GM13977 (cell line): ENCODE results near the gene BRCA1.
"Not testable (repeated sequence)": the region's sequence is repeated elsewhere in the genome, so short reads cannot be mapped to it uniquely, and the experiment has no call there.

Experiments used
- DNase-seq: peaks from one replicate; pipeline ENCODE4 v3.0.0; 2012; ENCODE audit warnings: low spot score
- in situ Hi-C: fragments of 300-500 bp; cut with MboI; formaldehyde crosslinking; loops from one replicate; pipeline ENCODE4 v1.12.0; 2022; ENCODE audit warnings: low sequenced_read_pairs, low pct_unique_long_range_greater_than_20kb, mixed read lengths, inconsistent platforms; ENCODE audit not compliant: unreplicated experiment
- TF ChIP-seq, protein P1 (sequence below): IDR thresholded peaks from 2 replicates; pipeline ENCODE4 v1.5.1; 2012; ENCODE audit warnings: mild to moderate bottlenecking, control low read depth; ENCODE audit not compliant: insufficient read depth; ENCODE audit errors: extremely low read depth, missing control alignments

The BRCA1 gene

DNA sequence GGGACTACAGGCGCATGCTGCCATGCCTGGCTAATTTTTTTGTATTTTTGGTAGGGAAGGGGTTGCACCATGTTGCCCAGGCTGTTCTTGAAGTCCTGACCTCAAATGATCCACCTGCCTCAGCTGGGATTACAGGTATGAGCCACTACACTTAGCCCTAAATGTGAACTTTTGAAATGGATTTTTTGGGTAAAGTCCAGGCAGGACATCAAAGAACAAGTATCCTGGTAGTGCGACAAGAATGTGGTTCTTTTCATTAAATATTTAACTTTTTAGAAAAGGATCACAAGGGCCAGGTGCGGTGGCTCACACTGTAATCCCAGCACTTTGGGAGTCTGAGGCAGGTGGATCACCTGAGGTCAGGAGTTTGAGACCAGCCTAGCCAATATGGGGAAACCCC lies 30.5 kb upstream of the BRCA1 start:
- in situ Hi-C loops = no loop called here
- TF ChIP-seq, protein P1, sequence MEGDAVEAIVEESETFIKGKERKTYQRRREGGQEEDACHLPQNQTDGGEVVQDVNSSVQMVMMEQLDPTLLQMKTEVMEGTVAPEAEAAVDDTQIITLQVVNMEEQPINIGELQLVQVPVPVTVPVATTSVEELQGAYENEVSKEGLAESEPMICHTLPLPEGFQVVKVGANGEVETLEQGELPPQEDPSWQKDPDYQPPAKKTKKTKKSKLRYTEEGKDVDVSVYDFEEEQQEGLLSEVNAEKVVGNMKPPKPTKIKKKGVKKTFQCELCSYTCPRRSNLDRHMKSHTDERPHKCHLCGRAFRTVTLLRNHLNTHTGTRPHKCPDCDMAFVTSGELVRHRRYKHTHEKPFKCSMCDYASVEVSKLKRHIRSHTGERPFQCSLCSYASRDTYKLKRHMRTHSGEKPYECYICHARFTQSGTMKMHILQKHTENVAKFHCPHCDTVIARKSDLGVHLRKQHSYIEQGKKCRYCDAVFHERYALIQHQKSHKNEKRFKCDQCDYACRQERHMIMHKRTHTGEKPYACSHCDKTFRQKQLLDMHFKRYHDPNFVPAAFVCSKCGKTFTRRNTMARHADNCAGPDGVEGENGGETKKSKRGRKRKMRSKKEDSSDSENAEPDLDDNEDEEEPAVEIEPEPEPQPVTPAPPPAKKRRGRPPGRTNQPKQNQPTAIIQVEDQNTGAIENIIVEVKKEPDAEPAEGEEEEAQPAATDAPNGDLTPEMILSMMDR = no peak
- no peak for DNase-seq

GRCh38 chr17:43153197-43153835 lies 28.2 kb upstream of the BRCA1 start:
- in situ Hi-C loops, DNase-seq: not testable (repeated sequence)

- no peak for DNase-seq
- in situ Hi-C loops = no loop called here
- TF ChIP-seq, protein P1 = no peak
These were observed 26.8 kb upstream of the BRCA1 start for GRCh38 chr17:43151880-43152456.

GRCh38 chr17:43146649-43147048 lies 21.5 kb upstream of the BRCA1 start:
- in situ Hi-C loops = no loop called here
- TF ChIP-seq, protein P1 = no peak
- DNase-seq = no peak

DNA sequence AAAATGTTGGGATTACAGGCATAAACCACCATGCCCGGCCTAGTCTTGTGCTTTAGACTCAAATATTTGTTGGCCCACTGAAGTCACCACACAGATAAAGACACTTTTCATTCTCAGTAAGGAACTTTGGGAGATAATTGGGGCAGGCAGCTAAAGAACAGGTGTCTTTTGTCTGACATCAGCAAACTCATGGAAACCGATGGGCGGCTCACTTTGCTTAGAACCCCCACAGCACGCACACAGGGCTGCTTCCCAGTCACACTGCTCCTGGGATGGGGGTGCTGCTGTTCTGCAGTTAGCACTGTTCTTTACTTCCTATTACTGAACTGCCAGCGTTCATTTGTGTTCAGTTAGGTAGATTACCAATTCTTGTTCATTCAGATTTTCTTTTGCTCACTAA lies 18.0 kb upstream of the BRCA1 start:
- no peak for DNase-seq
- TF ChIP-seq, protein P1 = no peak
- in situ Hi-C loops = no loop called here

GRCh38 chr17:43142153-43142552 lies 17.0 kb upstream of the BRCA1 start:
- TF ChIP-seq, protein P1 = no peak
- in situ Hi-C loops = no loop called here
- no peak for DNase-seq
